ENCODE data around the gene DHCR7.

- TF ChIP-seq, protein P1, sequence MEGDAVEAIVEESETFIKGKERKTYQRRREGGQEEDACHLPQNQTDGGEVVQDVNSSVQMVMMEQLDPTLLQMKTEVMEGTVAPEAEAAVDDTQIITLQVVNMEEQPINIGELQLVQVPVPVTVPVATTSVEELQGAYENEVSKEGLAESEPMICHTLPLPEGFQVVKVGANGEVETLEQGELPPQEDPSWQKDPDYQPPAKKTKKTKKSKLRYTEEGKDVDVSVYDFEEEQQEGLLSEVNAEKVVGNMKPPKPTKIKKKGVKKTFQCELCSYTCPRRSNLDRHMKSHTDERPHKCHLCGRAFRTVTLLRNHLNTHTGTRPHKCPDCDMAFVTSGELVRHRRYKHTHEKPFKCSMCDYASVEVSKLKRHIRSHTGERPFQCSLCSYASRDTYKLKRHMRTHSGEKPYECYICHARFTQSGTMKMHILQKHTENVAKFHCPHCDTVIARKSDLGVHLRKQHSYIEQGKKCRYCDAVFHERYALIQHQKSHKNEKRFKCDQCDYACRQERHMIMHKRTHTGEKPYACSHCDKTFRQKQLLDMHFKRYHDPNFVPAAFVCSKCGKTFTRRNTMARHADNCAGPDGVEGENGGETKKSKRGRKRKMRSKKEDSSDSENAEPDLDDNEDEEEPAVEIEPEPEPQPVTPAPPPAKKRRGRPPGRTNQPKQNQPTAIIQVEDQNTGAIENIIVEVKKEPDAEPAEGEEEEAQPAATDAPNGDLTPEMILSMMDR (IDR thresholded peaks at IDR 0.05) = no peak
- TF ChIP-seq ZFX (IDR thresholded peaks at IDR 0.05; ENCODE audit: borderline replicate concordance) = no peak
Measured at GRCh38 chr11:71407356-71407755, 40.8 kb downstream of the DHCR7 start.

Data from 22Rv1 (cell line).